ENCODE measurements around the gene SMURF1. TPM values are rescaled to one million over a fixed set of nuclear protein-coding genes. Genes with fewer than 3 reads are reported as not detected.

The SMURF1 gene
- total RNA-seq, 4 donors from 2014 or later = 16.4 to 36.2 (median 24.6) TPM

DNA sequence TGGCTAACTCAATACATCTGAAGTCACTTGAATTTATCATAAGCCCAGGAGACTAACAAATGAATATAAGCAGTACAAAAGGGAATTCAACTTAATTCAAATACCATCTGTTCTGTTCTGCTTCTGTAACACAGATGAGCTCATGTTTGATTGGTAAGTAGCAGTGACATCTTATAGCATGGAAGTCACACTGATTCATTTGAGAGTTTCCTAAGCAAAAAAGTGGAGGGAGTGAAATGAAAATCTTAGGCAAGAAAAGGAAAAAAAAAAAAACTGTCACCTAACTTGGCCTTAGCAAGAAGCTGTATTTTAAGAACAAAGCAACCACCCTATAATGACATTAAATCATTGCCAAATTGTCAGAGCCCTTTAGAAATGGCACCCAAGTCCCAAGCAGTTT, 49.5 kb downstream of the SMURF1 start:
- Histone ChIP-seq H3K27me3 (no peaks in the 10 kb centered on the region), H3K9me3 (no peaks in the 10 kb centered on the region), H3K36me3 (no peaks in the 10 kb centered on the region), H3K4me1 (peaks cover 11 to 97% (median 36%) of the 10 kb centered on the region in 3 donors), H3K4me3 (no peak overlapping the region), H3K27ac (peak overlapping the region in 3 of 4 donors; percentile 70 to 88 (median 80))
- no peak for DNase-seq
- intact Hi-C loops (cut with DNase I) = no loop called here
- TF ChIP-seq, protein P1, sequence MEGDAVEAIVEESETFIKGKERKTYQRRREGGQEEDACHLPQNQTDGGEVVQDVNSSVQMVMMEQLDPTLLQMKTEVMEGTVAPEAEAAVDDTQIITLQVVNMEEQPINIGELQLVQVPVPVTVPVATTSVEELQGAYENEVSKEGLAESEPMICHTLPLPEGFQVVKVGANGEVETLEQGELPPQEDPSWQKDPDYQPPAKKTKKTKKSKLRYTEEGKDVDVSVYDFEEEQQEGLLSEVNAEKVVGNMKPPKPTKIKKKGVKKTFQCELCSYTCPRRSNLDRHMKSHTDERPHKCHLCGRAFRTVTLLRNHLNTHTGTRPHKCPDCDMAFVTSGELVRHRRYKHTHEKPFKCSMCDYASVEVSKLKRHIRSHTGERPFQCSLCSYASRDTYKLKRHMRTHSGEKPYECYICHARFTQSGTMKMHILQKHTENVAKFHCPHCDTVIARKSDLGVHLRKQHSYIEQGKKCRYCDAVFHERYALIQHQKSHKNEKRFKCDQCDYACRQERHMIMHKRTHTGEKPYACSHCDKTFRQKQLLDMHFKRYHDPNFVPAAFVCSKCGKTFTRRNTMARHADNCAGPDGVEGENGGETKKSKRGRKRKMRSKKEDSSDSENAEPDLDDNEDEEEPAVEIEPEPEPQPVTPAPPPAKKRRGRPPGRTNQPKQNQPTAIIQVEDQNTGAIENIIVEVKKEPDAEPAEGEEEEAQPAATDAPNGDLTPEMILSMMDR (IDR thresholded peaks at IDR 0.05) = no peak
- no peak for TF ChIP-seq POLR2A (IDR thresholded peaks at IDR 0.05)

DNA sequence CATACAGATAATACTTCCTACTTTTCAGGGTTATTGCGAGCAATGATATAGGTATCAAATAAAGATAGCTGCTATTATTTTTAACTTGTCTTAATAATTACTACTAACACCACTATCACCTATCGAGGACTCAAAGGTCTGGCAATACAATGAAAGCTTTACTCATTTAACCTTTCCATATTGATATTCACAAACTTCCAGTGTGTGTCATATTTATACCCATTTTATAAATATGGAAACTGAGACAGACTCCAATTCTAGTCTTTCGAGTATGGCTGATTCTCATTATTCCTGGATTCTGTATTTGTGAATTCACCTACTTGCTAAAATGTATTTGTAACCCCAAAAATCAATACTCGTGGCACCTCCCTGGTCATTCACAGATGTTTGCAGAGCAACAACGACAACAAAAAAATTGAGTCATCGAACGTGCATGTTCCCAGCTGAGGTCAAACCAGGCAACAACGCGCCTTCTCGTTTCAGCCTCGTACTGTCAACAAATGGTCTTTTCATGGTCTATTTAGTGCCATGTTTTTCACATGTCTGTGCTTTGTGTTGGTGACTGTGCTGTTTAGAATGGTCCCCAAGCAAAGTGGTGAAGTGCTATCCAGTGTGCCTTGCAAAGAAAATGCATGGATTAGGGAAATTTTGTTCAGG, 51.7 kb downstream of the SMURF1 start:
- Histone ChIP-seq H3K27ac (peak overlapping the region in 1 of 4 donors; percentile 37), H3K9me3 (no peaks in the 10 kb centered on the region), H3K27me3 (no peaks in the 10 kb centered on the region), H3K4me3 (no peak overlapping the region), H3K4me1 (peaks cover 8 to 83% (median 18%) of the 10 kb centered on the region in 3 donors), H3K36me3 (peaks cover 0 to 13% (median 0%) of the 10 kb centered on the region in 3 donors)
- TF ChIP-seq POLR2A (IDR thresholded peaks at IDR 0.05) = no peak
- TF ChIP-seq, protein P1 (IDR thresholded peaks at IDR 0.05) = no peak
- intact Hi-C loops (cut with DNase I) = no loop called here
- 72 to 82% methylated on average over 11 of the region's 11 CpGs for WGBS, 2 donors
- DNase-seq = no peak

DNA sequence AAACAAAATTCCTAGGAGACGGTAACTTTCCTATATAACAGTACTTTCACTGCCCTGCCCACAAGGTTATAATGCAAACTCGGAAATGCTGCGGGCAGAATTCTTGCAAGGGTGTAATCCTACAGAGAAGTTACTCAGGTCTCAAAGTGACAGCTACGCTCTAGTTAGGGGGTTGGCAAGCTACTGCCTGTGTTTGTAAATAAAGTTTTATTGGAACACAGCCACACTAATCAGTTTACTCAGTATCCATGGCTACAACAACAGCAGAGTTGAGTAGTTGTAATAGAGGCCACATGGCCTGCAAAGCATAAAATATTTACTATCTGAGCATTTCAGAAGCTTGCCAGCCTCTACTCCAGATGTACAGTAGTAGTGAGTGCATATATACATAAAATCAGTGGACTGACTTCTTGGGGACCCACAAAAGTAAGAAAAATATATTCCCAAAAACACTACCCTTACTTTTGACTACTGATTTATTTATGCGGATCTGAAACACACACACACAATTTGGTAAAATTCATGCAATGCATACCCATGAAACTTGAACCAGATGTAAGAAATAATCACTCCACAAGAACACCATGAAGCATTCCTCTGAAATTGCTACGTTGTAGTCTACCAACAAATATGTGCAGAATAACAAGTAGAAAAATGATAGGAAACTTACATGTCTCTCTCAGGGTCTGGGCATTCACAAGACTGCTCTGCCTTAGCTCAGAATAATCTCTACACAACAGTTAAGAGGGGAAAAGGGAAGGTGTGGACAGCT, 53.0 kb downstream of the SMURF1 start:
- Histone ChIP-seq H3K4me3 (no peak overlapping the region), H3K9me3 (no peaks in the 10 kb centered on the region), H3K27ac (peak overlapping the region in 3 of 4 donors; percentile 14 to 37 (median 37)), H3K27me3 (no peaks in the 10 kb centered on the region), H3K36me3 (peaks cover 0 to 22% (median 0%) of the 10 kb centered on the region in 3 donors), H3K4me1 (peaks cover 5 to 71% (median 13%) of the 10 kb centered on the region in 3 donors)
- no peak for DNase-seq
- WGBS, 2 donors = 44 to 53% methylated on average over 6 of the region's 6 CpGs
- intact Hi-C loops (cut with DNase I) = no loop called here
- TF ChIP-seq POLR2A (IDR thresholded peaks at IDR 0.05) = no peak
- TF ChIP-seq, protein P1 (IDR thresholded peaks at IDR 0.05) = no peak

DNA sequence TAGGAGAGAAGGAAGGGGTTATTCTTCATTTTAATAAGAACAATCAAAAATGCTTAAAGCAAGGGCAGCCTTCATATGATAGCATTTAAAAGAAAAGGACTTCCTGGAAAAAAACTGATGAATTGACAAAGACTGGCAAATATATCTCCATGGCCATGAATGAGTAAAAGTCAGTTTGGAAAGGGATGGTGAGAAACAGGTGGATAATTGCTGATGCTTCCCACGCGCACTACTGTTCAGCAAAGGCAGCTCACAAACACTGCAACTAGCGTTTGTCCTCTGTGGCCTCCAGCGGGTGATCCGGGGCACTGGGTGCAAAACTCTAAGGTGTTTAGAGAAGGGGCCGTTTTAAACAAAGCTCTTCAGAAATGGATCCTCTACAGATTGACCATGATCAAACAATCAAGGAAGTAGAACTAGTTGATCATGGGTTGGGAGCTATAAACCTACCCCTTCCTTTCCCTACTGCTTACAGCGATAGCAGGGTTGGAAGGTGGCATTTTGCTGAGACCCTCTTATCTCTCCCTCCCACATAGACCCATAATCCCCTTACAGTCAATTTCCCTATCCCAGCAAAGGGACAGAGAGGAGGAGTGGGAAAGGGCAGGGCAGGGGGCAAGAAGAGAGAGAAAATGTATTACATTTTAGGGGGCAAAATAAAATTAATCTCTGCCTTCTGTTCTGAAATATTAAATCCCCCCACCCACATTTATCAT, 53.8 kb downstream of the SMURF1 start:
- H3K27me3 ChIP-seq = no peaks in the 10 kb centered on the region
- no peaks in the 10 kb centered on the region for H3K9me3 ChIP-seq
- H3K4me3 ChIP-seq = no peak overlapping the region
- intact Hi-C loops (cut with DNase I) = no loop called here
- H3K4me1 ChIP-seq = peaks cover 0 to 62% (median 4%) of the 10 kb centered on the region in 3 donors
- H3K36me3 ChIP-seq = peaks cover 0 to 24% (median 0%) of the 10 kb centered on the region in 3 donors
- H3K27ac ChIP-seq = peak overlapping the region in 2 of 4 donors; percentile 37
- TF ChIP-seq, protein P1 (IDR thresholded peaks at IDR 0.05) = no peak
- no peak for TF ChIP-seq POLR2A (IDR thresholded peaks at IDR 0.05)
- whole genome bisulfite sequencing, 2 donors = 79 to 89% methylated on average over 7 of the region's 7 CpGs
- no peak for DNase-seq

All from esophagus squamous epithelium (tissue), 5 donors.